Superior temporal gyrus (tissue), 1 donor: Measurements from ENCODE around the gene FNDC3A.

Source experiments
- DNase-seq: peaks from one replicate; pipeline ENCODE4 v3.0.0-alpha.2; 2016; ENCODE audit errors: extremely low spot score

FNDC3A gene

DNA sequence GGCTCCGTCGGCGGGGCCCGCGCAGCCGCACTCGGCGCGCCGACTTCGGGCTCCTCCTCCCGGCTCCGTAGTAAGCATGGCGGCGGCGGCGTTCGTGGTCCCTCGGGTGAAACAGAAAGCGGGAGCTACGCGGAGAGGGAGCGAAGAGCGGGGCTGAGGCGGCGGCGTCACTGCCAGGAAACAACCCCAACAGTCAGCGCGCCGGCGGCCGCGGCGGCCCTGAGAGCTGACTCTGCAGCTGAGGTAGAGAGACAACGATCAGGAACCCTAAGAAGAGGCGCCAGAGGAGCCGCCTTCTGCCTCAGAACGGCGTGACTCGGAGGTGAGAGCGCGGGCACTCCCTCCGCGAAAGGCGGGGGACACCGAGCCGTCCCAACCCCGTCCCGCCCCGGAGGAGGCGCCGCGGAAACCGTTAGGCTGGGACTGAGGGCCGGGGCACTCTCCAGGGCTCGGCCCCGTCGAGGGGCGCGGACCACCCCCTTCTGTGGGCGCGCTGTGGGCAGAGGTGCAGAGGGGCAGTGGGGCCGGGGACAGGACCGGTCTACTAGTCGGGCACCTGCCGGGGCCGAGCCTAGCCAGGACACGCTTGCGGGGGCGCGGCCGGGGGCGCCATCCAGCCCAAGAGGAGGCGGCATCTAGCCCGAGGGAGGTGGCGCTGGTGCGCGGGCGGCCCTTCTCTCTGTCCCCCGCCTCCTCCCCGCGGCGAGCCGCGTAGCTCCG is at the start of gene FNDC3A:
Gene FNDC3A (plus strand): TSS at position 57 of the 720 bp plus-strand sequence. CDS start 30,279 bp downstream, outside the sequence.
- DNase-seq, result peak; percentile 65

DNA sequence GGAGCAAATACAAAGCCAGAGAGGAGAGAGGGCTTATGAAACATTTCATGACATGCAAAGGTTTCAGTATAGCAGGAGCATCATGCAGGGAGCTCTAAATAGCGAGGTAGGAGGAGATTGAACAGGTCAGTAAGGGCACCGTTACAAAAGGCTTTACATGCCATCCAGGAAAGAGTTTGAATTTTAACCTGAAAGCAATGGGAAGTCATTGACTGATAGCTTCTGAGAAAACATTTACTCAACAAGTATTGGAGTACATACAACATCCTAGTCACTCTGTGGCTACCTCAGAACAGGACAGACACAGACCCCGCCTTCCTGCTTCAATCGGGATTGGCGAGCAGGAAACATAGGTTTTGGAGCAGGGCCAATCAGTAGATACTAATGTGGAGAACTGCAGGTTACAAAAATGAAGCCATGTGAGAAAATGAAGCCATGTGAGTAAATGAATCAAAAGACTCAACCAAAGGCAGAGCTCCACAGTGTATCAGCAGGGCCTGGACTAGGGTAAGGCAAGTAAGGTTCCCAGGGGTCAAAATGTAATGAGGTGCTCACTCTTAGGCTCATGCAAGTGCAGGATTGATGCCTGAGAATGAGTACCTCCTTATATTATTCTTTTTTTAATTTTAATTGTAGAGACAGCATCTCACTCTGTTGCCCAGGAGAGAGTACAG is 46.8 kb upstream of the FNDC3A start:
- no peak for DNase-seq

DNA sequence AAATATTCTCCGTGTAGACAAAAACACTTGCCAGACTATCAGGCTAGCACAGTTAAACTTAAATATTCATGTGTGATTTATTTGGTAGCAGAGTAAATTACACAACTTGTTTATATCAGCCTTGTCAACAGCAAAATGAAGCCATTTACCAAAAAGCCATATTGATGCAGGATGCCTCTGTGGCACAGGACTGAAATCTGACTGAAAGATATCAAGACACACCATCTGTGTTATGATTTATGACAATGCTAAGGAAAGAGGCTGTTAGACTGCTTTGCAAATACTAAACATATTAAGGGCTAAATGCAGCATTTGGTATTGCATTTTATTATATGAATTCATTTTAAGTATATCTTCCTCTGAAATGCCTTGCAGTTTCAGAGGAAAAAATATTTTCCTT is 44.8 kb upstream of the FNDC3A start:
- no peak for DNase-seq

DNA sequence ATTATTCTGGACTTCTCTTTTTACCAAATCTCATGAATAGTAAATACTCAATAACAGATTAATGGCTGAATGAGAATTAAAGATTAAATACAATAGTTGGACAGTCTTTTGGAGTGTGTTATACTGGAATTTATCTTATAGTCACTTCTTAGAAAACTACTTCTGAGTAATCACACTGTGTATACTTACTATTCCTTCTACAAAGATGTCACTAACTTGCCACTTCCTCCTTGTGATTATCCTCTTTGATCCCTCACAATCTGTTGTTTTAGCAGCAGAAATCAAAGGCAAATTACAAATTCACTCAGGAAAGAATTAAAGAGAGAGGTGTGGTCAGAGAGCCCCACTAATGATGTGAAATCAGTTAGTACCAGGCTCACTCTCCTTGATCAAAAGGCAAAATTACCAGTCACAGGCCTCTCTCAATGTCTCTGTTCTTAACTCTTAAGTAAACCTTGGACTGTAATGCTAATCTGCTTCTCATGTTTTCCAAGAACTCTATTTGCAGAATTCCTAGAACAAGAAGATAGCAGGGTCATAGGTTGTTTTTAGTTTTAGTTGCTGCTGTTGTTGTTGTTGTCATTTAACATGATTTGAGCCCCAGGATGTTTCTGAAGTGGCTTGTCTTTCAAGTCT is 37.3 kb upstream of the FNDC3A start:
- DNase-seq, result no peak

DNA sequence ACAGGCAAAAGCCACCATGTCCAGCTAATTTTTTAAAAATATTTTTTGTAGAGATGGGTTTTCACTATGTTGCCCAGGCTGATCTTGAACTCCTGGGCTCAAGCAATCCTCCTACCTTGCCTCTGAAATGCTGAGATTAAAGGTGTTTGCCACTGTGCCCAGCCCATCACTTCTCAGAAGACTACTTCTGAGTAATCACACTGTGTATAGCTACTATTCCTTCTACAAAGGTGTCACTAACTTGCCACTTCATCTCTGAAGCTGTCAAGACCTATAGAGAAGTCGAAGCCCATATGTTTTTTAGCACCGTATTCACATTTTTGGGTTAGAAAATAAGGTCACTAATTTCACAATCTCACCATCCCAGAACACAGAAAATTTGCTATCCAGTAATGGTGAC is 36.0 kb upstream of the FNDC3A start:
- DNase-seq, result no peak

GRCh38 chr13:48942131-48942530 is 33.6 kb upstream of the FNDC3A start:
- no peak for DNase-seq

GRCh38 chr13:48944221-48944620 is 31.5 kb upstream of the FNDC3A start:
- DNase-seq, result no peak

DNA sequence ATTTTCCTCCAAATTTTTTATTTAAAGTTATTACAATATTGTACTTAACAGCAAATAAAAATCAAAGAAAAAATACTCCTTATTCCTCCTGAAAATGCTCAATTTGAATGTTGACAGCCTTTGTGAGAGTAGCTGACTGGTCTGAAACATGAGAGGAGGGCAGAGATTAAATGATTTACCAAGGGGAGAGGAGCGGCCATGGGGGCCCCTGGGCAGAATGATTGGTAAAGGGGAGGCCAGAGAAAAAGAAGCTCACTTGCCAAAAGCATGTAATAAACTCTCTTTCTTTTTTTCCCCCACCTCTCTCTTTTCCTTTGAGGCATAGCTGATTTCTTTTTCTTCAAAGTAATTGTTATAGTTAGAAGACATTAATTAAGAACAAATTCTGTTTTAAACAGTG is 30.1 kb upstream of the FNDC3A start:
- DNase-seq, result no peak

DNA sequence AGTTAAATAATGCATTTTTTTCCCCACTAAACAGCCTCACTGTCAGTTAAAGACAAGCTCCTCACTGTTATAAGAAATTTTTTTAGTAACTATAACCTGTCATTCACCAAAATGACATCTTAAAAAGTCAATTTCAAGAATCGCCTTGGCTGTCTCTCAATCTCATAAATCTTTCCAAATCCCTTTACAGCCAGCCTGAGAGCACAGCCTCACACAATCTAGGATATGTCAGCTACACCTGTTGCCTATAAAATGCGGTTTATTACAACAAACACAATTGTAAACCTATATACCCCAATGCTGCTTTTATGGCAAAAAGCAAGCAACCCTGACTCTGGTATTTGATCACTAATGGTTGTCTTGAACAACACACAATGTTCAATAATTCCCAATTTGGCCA is 29.5 kb upstream of the FNDC3A start:
- DNase-seq, result no peak

GRCh38 chr13:48949566-48950500 is 25.9 kb upstream of the FNDC3A start:
- no peak for DNase-seq

DNA sequence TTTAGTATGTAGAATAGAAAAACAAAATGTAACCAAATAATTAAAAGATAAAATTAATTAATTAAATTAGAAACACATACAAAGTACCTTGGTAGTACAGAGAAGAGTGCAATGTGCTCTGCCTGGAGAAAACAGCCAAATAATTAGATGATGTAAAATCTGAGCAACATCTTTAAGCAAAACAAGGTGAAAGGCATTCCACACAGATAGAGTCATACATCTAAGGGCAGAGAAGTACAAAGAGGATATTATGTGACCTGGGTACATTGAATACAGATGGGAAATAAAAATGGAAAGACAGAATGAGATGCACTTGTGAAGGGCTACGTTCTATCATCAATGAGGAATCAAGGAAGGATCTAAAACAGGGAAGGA is 25.2 kb upstream of the FNDC3A start:
- no peak for DNase-seq

- DNase-seq, result no peak
Measured at GRCh38 chr13:48954081-48954480, 21.6 kb upstream of the FNDC3A start.

GRCh38 chr13:48955536-48955935 is 20.2 kb upstream of the FNDC3A start:
- DNase-seq, result no peak

DNA sequence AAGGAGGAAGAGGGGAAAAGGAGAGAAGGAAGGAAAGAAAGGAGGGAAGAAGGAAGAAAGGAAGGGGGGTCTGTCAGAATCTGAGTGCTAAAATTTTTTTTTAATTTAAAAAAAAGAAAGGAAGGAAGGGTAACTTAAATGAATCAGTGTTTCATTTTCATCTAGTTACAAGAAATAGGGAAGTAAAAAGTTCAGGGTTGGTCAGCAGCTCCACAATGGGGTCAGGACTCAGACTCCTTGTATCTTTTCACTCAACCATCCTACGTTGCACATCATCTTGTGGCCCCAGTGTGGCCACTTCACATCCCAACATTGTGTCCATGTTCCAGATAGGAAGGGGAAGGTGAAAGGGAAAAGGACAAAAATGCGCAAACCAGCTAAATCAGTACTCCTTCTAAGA is 14.3 kb upstream of the FNDC3A start:
- no peak for DNase-seq

GRCh38 chr13:48962281-48962680 is 13.4 kb upstream of the FNDC3A start:
- DNase-seq, result no peak

DNA sequence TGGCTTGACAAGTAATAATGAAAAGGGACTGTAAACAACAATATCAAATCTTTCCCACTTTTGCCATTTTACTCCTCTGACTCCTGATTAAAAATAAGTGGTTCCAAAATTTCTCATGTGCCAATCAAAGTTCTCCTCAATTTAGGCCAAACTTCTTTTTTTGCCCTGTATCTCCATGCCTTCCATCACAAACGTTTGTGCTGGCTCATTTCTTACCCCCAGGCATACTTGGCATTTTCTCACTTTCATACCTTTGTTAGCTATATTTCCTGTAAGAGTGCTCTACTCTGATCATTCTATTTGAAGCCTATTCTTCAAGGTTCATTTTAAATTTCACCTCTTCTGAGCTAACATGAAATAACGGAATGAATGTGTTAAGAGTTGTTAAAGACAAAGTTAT is 10.0 kb upstream of the FNDC3A start:
- DNase-seq, result no peak

DNA sequence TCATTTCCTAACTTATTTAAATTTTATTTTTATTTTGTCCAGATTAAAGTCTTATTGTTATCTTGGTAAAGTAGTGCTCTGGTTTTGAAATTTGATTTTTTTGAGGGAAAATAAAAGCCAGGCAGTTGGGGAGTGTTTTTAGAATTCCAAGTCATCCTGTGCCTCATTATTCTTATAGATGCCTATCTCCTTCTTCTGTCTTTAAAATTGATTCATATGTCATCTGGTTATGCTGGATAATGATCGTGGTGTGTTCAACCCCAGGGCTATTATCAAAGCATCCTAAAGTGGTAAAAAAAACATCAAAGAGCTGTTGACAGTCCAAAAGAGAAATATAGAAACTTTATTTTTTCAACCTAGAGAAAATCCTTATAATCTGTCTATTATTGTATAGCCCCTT is 6.0 kb upstream of the FNDC3A start:
- no peak for DNase-seq

- DNase-seq, result no peak
Measured at GRCh38 chr13:48973845-48974431, 1.8 kb upstream of the FNDC3A start.

- DNase-seq, result peak; percentile 75
Measured at GRCh38 chr13:48975101-48975855, 434 bp upstream of the FNDC3A start.

DNA sequence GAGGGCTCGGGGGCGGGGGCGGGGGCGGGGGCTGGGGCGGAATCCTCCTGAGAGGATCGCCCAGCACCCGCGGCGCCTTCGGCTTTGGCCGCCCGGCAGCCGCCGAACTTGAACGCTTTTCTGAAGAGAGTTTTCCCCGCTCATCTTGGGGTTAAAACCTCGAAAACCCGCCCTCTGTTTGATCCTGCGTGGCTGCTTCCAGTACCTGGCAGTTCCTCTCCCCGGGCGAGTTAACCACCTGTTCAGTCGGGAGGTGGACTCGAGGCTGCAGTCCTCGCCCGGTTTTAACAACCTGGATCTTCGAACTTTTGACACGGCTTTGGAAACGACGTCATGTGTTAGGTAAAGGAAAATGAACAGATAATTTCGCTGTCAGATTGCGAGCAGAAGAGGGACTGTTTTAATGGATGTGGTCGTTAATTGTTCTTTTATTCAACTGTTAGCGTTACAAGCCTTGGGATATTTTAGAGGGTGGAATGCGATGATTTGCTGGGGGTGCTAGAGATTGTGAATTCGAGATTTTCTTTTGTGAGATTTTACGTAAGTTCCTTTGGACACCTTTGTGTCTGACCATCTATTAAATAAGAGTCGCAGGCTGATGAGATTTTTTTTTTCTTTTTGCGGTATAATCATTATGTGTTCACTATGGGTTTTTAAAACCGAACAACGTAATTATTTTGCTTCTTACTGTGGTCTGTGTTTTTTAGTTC is 1.0 kb downstream of the FNDC3A start:
- DNase-seq, result peak; percentile 68
